CD4-positive, CD25-positive, alpha-beta regulatory T cell (primary cell): ENCODE results near the gene MARK1. TPM values are rescaled to one million over a fixed set of nuclear protein-coding genes. Genes with fewer than 3 reads are reported as not detected.

Experiments
- ATAC-seq, 2 donors: fragments of 150-1000 bp; cut with Tn5 transposase; one replicate each; pipeline ENCODE4 v1.10.0; 2021; ENCODE audit warnings: low read depth in 2 of 2, moderate number of reproducible peaks in 2 of 2, moderate library complexity in 1 of 2
- DNase-seq, 3 donors: peaks; one replicate each; pipeline versions ENCODE4 v3.0.0 to v3.0.0-alpha.2; 2012 to 2022; ENCODE audit warnings: mixed read lengths in 1 of 3
- H3K27ac ChIP-seq: one replicate; pipeline ENCODE4 v1.7.0; 2013; ENCODE audit warnings: mild to moderate bottlenecking, low read length; ENCODE audit not compliant: insufficient read depth, poor library complexity, severe bottlenecking
- H3K27me3 ChIP-seq: one replicate; pipeline ENCODE4 v1.7.0; 2013; ENCODE audit warnings: low read length; ENCODE audit not compliant: control insufficient read depth, insufficient read depth
- H3K36me3 ChIP-seq: one replicate; pipeline ENCODE4 v1.7.0; 2013; ENCODE audit warnings: mild to moderate bottlenecking, low read length, moderate library complexity; ENCODE audit not compliant: control insufficient read depth, insufficient read depth
- H3K4me1 ChIP-seq: 2 replicates; pipeline ENCODE4 v1.7.0; 2013; ENCODE audit warnings: mild to moderate bottlenecking, low read length; ENCODE audit not compliant: insufficient read depth, control insufficient read depth, poor library complexity, severe bottlenecking
- H3K4me3 ChIP-seq: one replicate; pipeline ENCODE4 v1.7.0; 2013; ENCODE audit warnings: low read depth, mild to moderate bottlenecking, low read length, moderate library complexity
- H3K9me3 ChIP-seq, 2 experiments: 1 replicate in 1 of 2; 2 replicates in 1 of 2; pipeline ENCODE4 v1.7.0; 2013; ENCODE audit warnings: low read length in 2 of 2, mild to moderate bottlenecking in 1 of 2, moderate library complexity in 1 of 2; ENCODE audit not compliant: control insufficient read depth in 2 of 2
- H3K27ac Mint-ChIP-seq, 3 donors: one replicate each; pipeline ENCODE4 v1.8.0; 2020 to 2022; ENCODE audit warnings: mild to moderate bottlenecking in 3 of 3, mixed read lengths in 3 of 3, moderate library complexity in 2 of 3
- H3K27me3 Mint-ChIP-seq: one replicate; pipeline ENCODE4 v1.8.0; 2022; ENCODE audit warnings: mild to moderate bottlenecking, mixed read lengths
- H3K36me3 Mint-ChIP-seq: one replicate; pipeline ENCODE4 v1.8.0; 2020; ENCODE audit warnings: mixed read lengths
- H3K4me1 Mint-ChIP-seq, 4 donors: one replicate each; pipeline ENCODE4 v1.8.0; 2020 to 2022; ENCODE audit warnings: mixed read lengths in 4 of 4, mild to moderate bottlenecking in 1 of 4
- H3K4me3 Mint-ChIP-seq, 4 donors: one replicate each; pipeline ENCODE4 v1.8.0; 2020 to 2022; ENCODE audit warnings: mild to moderate bottlenecking in 4 of 4, mixed read lengths in 4 of 4, moderate library complexity in 3 of 4
- H3K9me3 Mint-ChIP-seq, 7 donors: one replicate each; pipeline ENCODE4 v1.8.0; 2020 to 2022; ENCODE audit warnings: mixed read lengths in 7 of 7, mild to moderate bottlenecking in 3 of 7, moderate library complexity in 2 of 7
- polyA plus RNA-seq, 4 donors: library from polyadenylated mRNA; unstranded; fragments of 300-500 nt; fragmentation: Illumina TruSeq; gene quantifications; one replicate each; pipeline ENCODE4 v1.2.3, GENCODE V29; 2021
- total RNA-seq: library from RNA; stranded (reverse); gene quantifications from one replicate; pipeline ENCODE4 v1.2.3, GENCODE V29; 2022

Gene MARK1
- total and polyA plus RNA-seq, 5 donors from 2014 or later = 0.05 TPM; not detected in 4

- Histone ChIP-seq H3K4me3 (no peak overlapping the region), H3K36me3 (no peaks in the 10 kb centered on the region), H3K27ac (no peak overlapping the region), H3K4me1 (no peaks in the 10 kb centered on the region), H3K27me3 (peaks cover 2% of the 10 kb centered on the region), H3K9me3 (no peaks in the 10 kb centered on the region)
- Mint-ChIP-seq H3K27me3 (peaks cover 6% of the 10 kb centered on the region), H3K4me1 (no peaks in the 10 kb centered on the region), H3K4me3 (no peak overlapping the region), H3K36me3 (no peaks in the 10 kb centered on the region), H3K27ac (no peak overlapping the region), H3K9me3 (peaks cover 0 to 8% (median 3%) of the 10 kb centered on the region in 7 donors)
- ATAC-seq (no peak), DNase-seq (no peak)
These were observed 141.1 kb downstream of the MARK1 start for GRCh38 chr1:220669005-220669404.

DNA sequence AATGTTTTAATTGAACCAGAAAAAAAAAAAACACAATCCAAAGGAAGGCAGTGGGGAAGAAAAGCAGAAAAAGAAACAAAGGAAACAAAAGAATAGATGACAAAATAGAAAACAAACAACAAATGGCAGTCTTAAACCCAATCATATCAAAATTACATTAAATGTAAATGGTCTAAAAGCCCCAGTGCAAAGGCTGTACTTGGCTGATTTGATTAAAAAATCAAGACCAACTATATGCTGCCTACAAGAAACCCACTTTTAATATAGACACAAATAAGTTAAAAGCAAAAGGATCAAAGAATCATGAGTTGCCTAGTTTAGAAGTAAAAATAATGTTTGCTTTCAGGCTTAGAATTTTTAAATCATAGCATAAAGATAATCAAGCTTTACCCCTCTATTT, 142.4 kb downstream of the MARK1 start:
- no peak overlapping the region for H3K27ac ChIP-seq
- no peak for ATAC-seq
- H3K27me3 ChIP-seq = peaks cover 2% of the 10 kb centered on the region
- Mint-ChIP-seq H3K4me1 (no peaks in the 10 kb centered on the region), H3K9me3 (peaks cover 0 to 8% (median 3%) of the 10 kb centered on the region in 7 donors), H3K27me3 (peaks cover 6% of the 10 kb centered on the region), H3K36me3 (no peaks in the 10 kb centered on the region), H3K4me3 (no peak overlapping the region), H3K27ac (no peak overlapping the region)
- H3K9me3 ChIP-seq = no peaks in the 10 kb centered on the region
- no peaks in the 10 kb centered on the region for H3K36me3 ChIP-seq
- DNase-seq = no peak
- no peaks in the 10 kb centered on the region for H3K4me1 ChIP-seq
- no peak overlapping the region for H3K4me3 ChIP-seq

DNA sequence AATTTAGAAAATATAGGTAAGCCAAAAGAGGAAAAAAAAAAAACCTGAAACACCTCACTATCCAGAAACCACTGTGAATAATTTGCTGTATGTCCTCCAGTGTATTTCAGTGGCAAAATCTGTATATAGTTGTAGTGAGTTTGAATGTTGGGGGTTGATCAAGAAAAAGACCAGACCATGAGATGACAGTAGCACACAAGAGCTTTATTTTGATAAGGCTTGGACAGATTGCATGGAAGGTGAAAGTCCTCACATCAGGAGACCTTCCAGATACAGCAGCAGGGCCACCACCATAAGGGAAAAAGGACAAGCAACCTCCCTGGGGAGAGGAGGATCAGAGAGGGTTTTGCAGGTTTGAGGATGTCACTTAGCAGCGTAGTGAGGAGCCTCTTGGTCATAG, 146.0 kb downstream of the MARK1 start:
- H3K27ac Mint-ChIP-seq = no peak overlapping the region
- H3K27me3 Mint-ChIP-seq = peaks cover 6% of the 10 kb centered on the region

GRCh38 chr1:220677251-220677650, 149.3 kb downstream of the MARK1 start:
- Histone ChIP-seq H3K4me3 (no peak overlapping the region), H3K9me3 (no peaks in the 10 kb centered on the region), H3K36me3 (no peaks in the 10 kb centered on the region), H3K4me1 (no peaks in the 10 kb centered on the region), H3K27ac (no peak overlapping the region), H3K27me3 (peaks cover 2% of the 10 kb centered on the region)
- Mint-ChIP-seq H3K4me3 (no peak overlapping the region), H3K9me3 (peaks cover 0 to 2% (median 0%) of the 10 kb centered on the region in 7 donors), H3K4me1 (peaks cover 0 to 2% (median 0%) of the 10 kb centered on the region in 4 donors), H3K27me3 (peaks cover 6% of the 10 kb centered on the region), H3K27ac (no peak overlapping the region), H3K36me3 (no peaks in the 10 kb centered on the region)
- ATAC-seq (no peak), DNase-seq (no peak)

More for the DNA sequence above, 146.0 kb downstream of the MARK1 start:
- Mint-ChIP-seq H3K36me3 (no peaks in the 10 kb centered on the region), H3K4me1 (no peaks in the 10 kb centered on the region), H3K4me3 (no peak overlapping the region), H3K9me3 (peaks cover 0 to 6% (median 2%) of the 10 kb centered on the region in 7 donors)
- Histone ChIP-seq H3K9me3 (no peaks in the 10 kb centered on the region), H3K4me3 (no peak overlapping the region), H3K4me1 (no peaks in the 10 kb centered on the region), H3K27me3 (peaks cover 2% of the 10 kb centered on the region), H3K36me3 (no peaks in the 10 kb centered on the region), H3K27ac (no peak overlapping the region)
- DNase-seq (no peak), ATAC-seq (no peak)

DNA sequence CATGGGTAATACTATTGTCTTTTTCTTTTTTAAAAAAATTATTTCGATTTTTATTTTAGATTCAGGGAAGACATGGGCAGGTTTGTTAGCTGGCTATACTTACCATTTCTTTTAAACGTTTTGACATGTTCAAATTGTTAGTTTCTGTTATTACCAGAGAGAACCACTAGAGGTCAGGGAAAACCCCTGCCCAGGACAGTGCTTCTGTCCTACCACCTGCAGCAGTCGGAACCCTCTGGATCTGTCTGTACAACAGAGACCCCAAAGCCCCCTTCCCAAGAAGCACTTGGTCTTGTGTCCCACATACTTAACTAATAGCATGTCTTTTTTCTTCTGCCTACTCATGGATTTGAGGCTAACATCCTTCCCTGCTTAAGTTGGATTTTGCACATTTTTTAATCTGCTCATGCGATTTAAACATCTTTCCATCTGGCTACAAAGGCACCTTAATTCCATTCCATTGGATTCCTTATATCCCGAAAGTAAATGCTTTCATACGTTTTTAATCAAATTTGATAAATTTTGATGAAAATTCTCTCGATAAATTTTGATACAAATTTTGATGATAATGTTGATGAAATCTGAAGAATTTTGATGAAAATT, 152.2 kb downstream of the MARK1 start:
- DNase-seq (peak in 2 of 3 donors; percentile 18 to 45), ATAC-seq (peak in 1 of 2 donors; percentile 43)
- Histone ChIP-seq H3K36me3 (no peaks in the 10 kb centered on the region), H3K9me3 (no peaks in the 10 kb centered on the region), H3K27ac (no peak overlapping the region), H3K4me1 (no peaks in the 10 kb centered on the region), H3K27me3 (no peaks in the 10 kb centered on the region), H3K4me3 (no peak overlapping the region)
- Mint-ChIP-seq H3K27ac (no peak overlapping the region), H3K9me3 (peaks cover 0 to 1% (median 0%) of the 10 kb centered on the region in 7 donors), H3K36me3 (no peaks in the 10 kb centered on the region), H3K4me3 (no peak overlapping the region), H3K4me1 (peaks cover 0 to 2% (median 0%) of the 10 kb centered on the region in 4 donors), H3K27me3 (no peaks in the 10 kb centered on the region)

GRCh38 chr1:220681220-220681880, 153.4 kb downstream of the MARK1 start:
- DNase-seq (no peak), ATAC-seq (no peak)
- H3K4me3 Mint-ChIP-seq = no peak overlapping the region
- H3K27me3 ChIP-seq = no peaks in the 10 kb centered on the region
- no peak overlapping the region for H3K4me3 ChIP-seq
- no peaks in the 10 kb centered on the region for H3K9me3 ChIP-seq
- H3K36me3 Mint-ChIP-seq = no peaks in the 10 kb centered on the region
- H3K27ac ChIP-seq = no peak overlapping the region
- no peaks in the 10 kb centered on the region for H3K36me3 ChIP-seq
- H3K27ac Mint-ChIP-seq = no peak overlapping the region
- no peaks in the 10 kb centered on the region for H3K27me3 Mint-ChIP-seq
- H3K4me1 ChIP-seq = no peaks in the 10 kb centered on the region
- H3K9me3 Mint-ChIP-seq = peaks cover 0 to 1% (median 0%) of the 10 kb centered on the region in 7 donors
- H3K4me1 Mint-ChIP-seq = peaks cover 0 to 2% (median 0%) of the 10 kb centered on the region in 4 donors

DNA sequence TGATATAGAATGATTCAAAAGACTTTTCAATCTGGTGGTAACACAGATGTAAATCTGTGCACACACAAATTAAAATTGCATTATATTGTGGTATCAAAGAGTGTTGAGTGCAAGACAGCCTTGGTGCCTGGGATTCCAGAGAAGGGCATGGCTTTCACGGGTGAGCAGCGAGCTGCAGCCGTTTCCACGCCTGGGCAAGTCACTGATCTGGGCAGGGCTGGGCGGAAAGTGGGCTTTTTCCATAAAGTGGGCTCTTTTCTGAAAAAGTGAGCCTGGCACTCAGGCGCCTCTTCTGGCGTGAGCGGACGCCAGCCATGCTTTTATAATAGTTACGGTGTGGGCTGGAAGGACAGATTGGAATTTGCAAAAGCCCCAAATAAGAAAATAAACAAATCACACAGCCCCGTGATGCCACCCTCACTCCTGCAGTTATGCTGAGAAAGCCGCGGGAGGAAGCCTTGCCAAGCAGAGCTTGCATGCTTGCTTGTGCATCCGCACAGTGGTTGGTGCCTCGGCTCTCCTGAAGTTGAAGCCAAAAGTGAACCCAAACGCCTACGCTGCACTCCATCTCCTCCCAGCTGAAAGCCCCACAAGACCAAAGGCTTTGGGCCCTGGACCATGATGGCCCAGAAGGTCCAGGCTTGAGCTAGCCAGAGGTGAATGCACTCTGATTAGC, 155.1 kb downstream of the MARK1 start:
- no peak for DNase-seq
- no peak overlapping the region for H3K27ac Mint-ChIP-seq
- Histone ChIP-seq H3K27ac (no peak overlapping the region), H3K4me1 (no peaks in the 10 kb centered on the region), H3K9me3 (no peaks in the 10 kb centered on the region), H3K4me3 (no peak overlapping the region), H3K27me3 (no peaks in the 10 kb centered on the region), H3K36me3 (no peaks in the 10 kb centered on the region)
- H3K27me3 Mint-ChIP-seq = peaks cover 5% of the 10 kb centered on the region
- H3K4me3 Mint-ChIP-seq = no peak overlapping the region
- peaks cover 0 to 1% (median 0%) of the 10 kb centered on the region in 7 donors for H3K9me3 Mint-ChIP-seq
- H3K36me3 Mint-ChIP-seq = no peaks in the 10 kb centered on the region
- H3K4me1 Mint-ChIP-seq = peaks cover 0 to 2% (median 0%) of the 10 kb centered on the region in 4 donors
- ATAC-seq = no peak
